Progenitor cell of endocrine pancreas (in vitro differentiated cells): ENCODE measurements around the gene MYBPC2. TPM values are rescaled to one million over a fixed set of nuclear protein-coding genes. Genes with fewer than 3 reads are reported as not detected.
"Not testable (repeated sequence)": the region's sequence is repeated elsewhere in the genome, so short reads cannot be mapped to it uniquely, and the experiment has no call there.

Source experiments
- DNase-seq: peaks from one replicate; pipeline ENCODE4 v3.0.0; 2021; ENCODE audit warnings: low spot score; ENCODE audit not compliant: unreplicated experiment
- H3K27ac Mint-ChIP-seq: 2 replicates; pipeline ENCODE4 v1.8.0; 2021; ENCODE audit warnings: mild to moderate bottlenecking, moderate library complexity, mixed read lengths
- H3K27me3 Mint-ChIP-seq: 2 replicates; pipeline ENCODE4 v1.8.0; 2021; ENCODE audit warnings: mixed read lengths
- H3K36me3 Mint-ChIP-seq: 2 replicates; pipeline ENCODE4 v1.8.0; 2022; ENCODE audit warnings: mixed read lengths; ENCODE audit not compliant: insufficient read depth
- H3K4me1 Mint-ChIP-seq: 2 replicates; pipeline ENCODE4 v1.8.0; 2021; ENCODE audit warnings: low read depth, mixed read lengths
- H3K4me3 Mint-ChIP-seq: 2 replicates; pipeline ENCODE4 v1.8.0; 2021; ENCODE audit warnings: low read depth, mild to moderate bottlenecking, moderate library complexity, mixed read lengths
- H3K9me3 Mint-ChIP-seq: 2 replicates; pipeline ENCODE4 v1.8.0; 2021; ENCODE audit warnings: low read depth, mixed read lengths
- CTCF ChIP-seq: fragments of 200-600 bp; sonication (generic); IDR thresholded peaks from one replicate; pipeline ENCODE4 v1.5.0; 2021; ENCODE audit warnings: antibody characterized with exemption, mild to moderate bottlenecking; ENCODE audit not compliant: unreplicated experiment
- total RNA-seq: library from RNA; stranded (reverse); gene quantifications from 2 replicates; pipeline ENCODE4 v1.2.1, GENCODE V29; 2021

MYBPC2 gene
- total RNA-seq, 1 donor from 2014 or later: 1.6 TPM

- no peak overlapping the region for H3K4me3 Mint-ChIP-seq
- no peaks in the 10 kb centered on the region for H3K27me3 Mint-ChIP-seq
- peaks cover 15% of the 10 kb centered on the region for H3K36me3 Mint-ChIP-seq
- no peak overlapping the region for H3K27ac Mint-ChIP-seq
- no peak for DNase-seq
- no peaks in the 10 kb centered on the region for H3K9me3 Mint-ChIP-seq
- no peak for TF ChIP-seq CTCF
- H3K4me1 Mint-ChIP-seq: peaks cover 19% of the 10 kb centered on the region
Observed at GRCh38 chr19:50387176-50387867, 45.4 kb upstream of the MYBPC2 start.

- Mint-ChIP-seq H3K9me3 (no peaks in the 10 kb centered on the region), H3K4me3 (no peak overlapping the region), H3K4me1 (peaks cover 19% of the 10 kb centered on the region), H3K36me3 (peaks cover 18% of the 10 kb centered on the region), H3K27ac (no peak overlapping the region), H3K27me3 (no peaks in the 10 kb centered on the region)
- no peak for DNase-seq
- TF ChIP-seq CTCF: no peak
Observed at GRCh38 chr19:50387868-50388245, 44.8 kb upstream of the MYBPC2 start.

DNA sequence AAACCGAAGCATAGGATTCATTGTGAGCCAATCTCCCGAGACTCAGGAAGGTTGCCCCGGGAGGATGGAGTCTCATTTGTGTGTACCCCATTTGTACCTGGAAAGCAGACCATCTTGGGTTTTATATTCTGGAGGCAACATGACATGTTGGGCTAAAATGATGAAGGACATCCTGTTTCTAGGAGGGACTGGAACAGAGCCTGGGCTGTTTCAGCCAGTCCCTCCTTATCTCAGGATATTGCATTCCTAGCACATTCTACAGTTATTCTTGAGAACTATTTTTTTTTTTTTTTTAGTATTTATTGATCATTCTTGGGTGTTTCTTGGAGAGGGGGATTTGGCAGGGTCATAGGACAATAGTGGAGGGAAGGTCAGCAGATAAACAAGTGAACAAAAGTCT, 42.4 kb upstream of the MYBPC2 start:
- not testable (repeated sequence) for H3K27ac Mint-ChIP-seq
- H3K36me3 Mint-ChIP-seq: peaks cover 29% of the 10 kb centered on the region

DNA sequence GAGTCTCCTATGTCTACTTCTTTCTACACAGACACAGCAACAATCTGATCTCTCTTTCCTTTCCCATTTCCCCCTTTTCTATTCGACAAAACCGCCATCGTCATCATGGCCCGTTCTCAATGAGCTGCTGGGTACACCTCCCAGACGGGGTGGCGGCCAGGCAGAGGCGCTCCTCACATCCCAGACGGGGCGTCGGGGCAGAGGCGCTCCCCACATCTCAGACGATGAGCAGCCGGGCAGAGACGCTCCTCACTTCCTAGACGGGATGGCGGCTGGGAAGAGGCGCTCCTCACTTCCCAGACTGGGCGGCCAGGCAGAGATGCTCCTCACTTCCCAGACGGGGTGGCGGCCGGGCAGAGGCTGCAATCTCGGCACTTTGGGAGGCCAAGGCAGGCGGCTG, 41.7 kb upstream of the MYBPC2 start:
- H3K4me3 Mint-ChIP-seq, H3K27me3 Mint-ChIP-seq, H3K9me3 Mint-ChIP-seq, H3K4me1 Mint-ChIP-seq, DNase-seq: not testable (repeated sequence)
- peaks cover 31% of the 10 kb centered on the region for H3K36me3 Mint-ChIP-seq
- H3K27ac Mint-ChIP-seq: peak overlapping the region; percentile 69

More for the DNA sequence above, 42.4 kb upstream of the MYBPC2 start:
- not testable (repeated sequence) for DNase-seq, H3K27me3 Mint-ChIP-seq, H3K4me1 Mint-ChIP-seq, H3K9me3 Mint-ChIP-seq, H3K4me3 Mint-ChIP-seq

DNA sequence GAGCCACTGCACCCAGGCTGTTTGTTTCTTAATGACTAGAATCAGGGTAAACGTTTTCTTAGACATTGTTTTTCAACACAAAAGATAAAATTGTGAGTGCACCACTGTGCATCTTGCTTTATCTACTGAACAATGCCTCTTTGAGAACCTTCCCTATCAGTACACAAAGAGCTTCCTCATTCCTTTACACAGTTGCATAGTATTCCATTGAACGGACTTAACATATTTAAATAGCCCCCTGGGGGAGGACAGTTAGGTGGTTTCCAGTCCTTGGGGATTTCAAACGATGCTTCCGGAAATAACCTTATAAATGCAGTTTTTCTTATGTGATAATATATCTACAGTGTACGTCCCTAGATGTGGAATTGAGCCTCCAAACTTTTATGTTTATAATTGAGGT, 39.9 kb upstream of the MYBPC2 start:
- Mint-ChIP-seq H3K27ac (no peak overlapping the region), H3K27me3 (no peaks in the 10 kb centered on the region), H3K9me3 (no peaks in the 10 kb centered on the region), H3K36me3 (peaks cover 29% of the 10 kb centered on the region), H3K4me1 (no peaks in the 10 kb centered on the region), H3K4me3 (no peak overlapping the region)
- TF ChIP-seq CTCF: no peak
- no peak for DNase-seq

DNA sequence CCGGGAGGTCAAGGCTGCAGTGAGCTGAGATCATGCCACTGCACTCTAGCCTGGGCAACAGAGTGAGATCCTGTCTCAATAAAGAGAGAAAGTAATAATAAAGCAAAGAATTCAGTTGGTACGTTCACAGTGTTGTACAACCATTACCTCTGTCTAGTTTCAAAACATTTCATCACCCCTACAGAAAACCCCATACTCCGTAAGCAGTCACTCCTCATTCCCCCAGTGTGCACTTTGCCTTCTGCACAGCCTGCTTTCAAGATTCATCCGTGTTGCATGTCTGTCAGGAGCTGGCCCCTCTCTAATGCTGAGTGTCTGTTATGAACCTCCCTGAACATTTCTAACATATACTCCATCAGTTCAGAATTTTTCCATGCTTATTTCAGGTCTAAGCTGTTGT, 39.1 kb upstream of the MYBPC2 start:
- no peak overlapping the region for H3K4me3 Mint-ChIP-seq
- no peak overlapping the region for H3K27ac Mint-ChIP-seq
- TF ChIP-seq CTCF: no peak
- H3K36me3 Mint-ChIP-seq: peaks cover 29% of the 10 kb centered on the region
- no peak for DNase-seq
- H3K4me1 Mint-ChIP-seq: no peaks in the 10 kb centered on the region
- H3K9me3 Mint-ChIP-seq: no peaks in the 10 kb centered on the region
- H3K27me3 Mint-ChIP-seq: no peaks in the 10 kb centered on the region
